ENCODE results near the gene OIT3. TPM values are rescaled to one million over a fixed set of nuclear protein-coding genes. Genes with fewer than 3 reads are reported as not detected.

The OIT3 gene
- total and polyA plus RNA-seq, 2 of the 4 experiments (the other 2 are of a cell fraction): not detected

DNA sequence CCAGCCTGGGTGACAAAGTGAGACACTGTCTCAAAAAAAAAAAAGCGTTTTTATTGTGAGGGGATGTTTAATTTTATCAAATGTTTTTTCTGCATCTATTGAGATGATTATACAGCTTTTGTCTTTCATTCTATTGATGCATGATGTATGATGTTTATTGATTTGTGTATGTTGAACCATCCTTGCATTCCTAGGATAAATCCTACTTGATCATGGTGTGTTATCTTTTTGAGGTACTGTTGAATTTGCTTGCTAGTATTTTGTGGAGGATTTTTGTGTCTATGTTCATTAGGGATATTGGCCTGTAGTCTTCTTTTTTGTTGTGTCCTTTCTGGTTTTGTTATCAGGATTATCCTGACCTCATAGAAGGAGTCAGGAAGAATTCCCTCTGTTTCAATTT is 83.3 kb downstream of the OIT3 start:
- ChIA-PET CTCF (no interaction called here), POLR2A (ENCODE audit: unreplicated experiment) (no interaction called here)
- Histone ChIP-seq H2AK9ac (replicated peaks; ENCODE audit: low read depth, low read length, poor library complexity) (no peak overlapping the region), H3K56ac (ENCODE audit: extremely low read depth, insufficient read depth, low read length) (no peak overlapping the region), H4K5ac (ENCODE audit: low read depth, low read length) (no peak overlapping the region), H2BK120ac (ENCODE audit: low read depth, low read length) (no peak overlapping the region), H3K18ac (ENCODE audit: low read depth, low read length) (no peak overlapping the region), H3K4me1 (ENCODE audit: control insufficient read depth, insufficient read depth, low read length) (no peaks in the 10 kb centered on the region), H2AK5ac (ENCODE audit: low read depth, low read length) (no peak overlapping the region), H3K9me1 (ENCODE audit: insufficient read depth, low read length) (no peaks in the 10 kb centered on the region), H2BK20ac (ENCODE audit: low read depth, low read length) (no peak overlapping the region), H3K4me3 (ENCODE audit: insufficient read depth, low read depth, low read length) (no peak overlapping the region), H3K27me3 (ENCODE audit: control insufficient read depth, insufficient read depth, low read length) (no peaks in the 10 kb centered on the region), H2BK5ac (ENCODE audit: low read depth, low read length, poor library complexity, severe bottlenecking) (no peak overlapping the region), H3K9me3 (ENCODE audit: control insufficient read depth, insufficient read depth, low read length) (peaks cover 6% of the 10 kb centered on the region), H4K91ac (ENCODE audit: insufficient read depth, low read depth, low read length) (no peak overlapping the region), H3K27ac (ENCODE audit: insufficient read depth, low read length) (no peak overlapping the region), H3K4ac (ENCODE audit: low read depth, low read length) (no peak overlapping the region), H2BK15ac (ENCODE audit: low read depth, low read length) (no peak overlapping the region), H3K23ac (ENCODE audit: low read depth, low read length) (no peak overlapping the region), H2AFZ (replicated peaks; ENCODE audit: low read length, poor library complexity) (no peak overlapping the region), H4K8ac (ENCODE audit: low read depth in 2 of 2, low read length in 2 of 2) (no peak overlapping the region), H3K4me2 (ENCODE audit: low read depth, low read length) (no peak overlapping the region), H3K9ac (ENCODE audit: low read depth, low read length) (no peak overlapping the region), H3K14ac (replicated peaks; ENCODE audit: low read depth, low read length) (no peak overlapping the region), H4K20me1 (ENCODE audit: insufficient read depth, low read length) (no peaks in the 10 kb centered on the region; the same call in 1 of the 2 replicates), H3K36me3 (ENCODE audit: control insufficient read depth, insufficient read depth, low read length) (no peaks in the 10 kb centered on the region), H3K79me1 (ENCODE audit: low read depth in 1 of 2, low read length in 2 of 2) (no peaks in the 10 kb centered on the region)
- WGBS, 2 experiments (ENCODE audit: extremely low coverage in 2 of 2, insufficient read length in 1 of 2): no CpG with 5 or more reads among the region's 1 CpG
- DNase-seq: no peak
- TF ChIP-seq MXI1 (IDR thresholded peaks at IDR 0.05; ENCODE audit: borderline replicate concordance, low read depth, low read length) (no peak), RAD21 (IDR thresholded peaks at IDR 0.05; ENCODE audit: low read length) (no peak), CHD1 (IDR thresholded peaks at IDR 0.05; ENCODE audit: low read depth, low read length) (no peak), CEBPB (IDR thresholded peaks at IDR 0.05; ENCODE audit: low read depth, low read length) (no peak), MAZ (IDR thresholded peaks at IDR 0.05; ENCODE audit: borderline replicate concordance, low read depth, low read length) (no peak), SMC3 (IDR thresholded peaks at IDR 0.05; ENCODE audit: low read depth, low read length) (no peak), RCOR1 (IDR thresholded peaks at IDR 0.05; ENCODE audit: insufficient replicate concordance, low read length) (no peak)
- TF ChIP-seq, protein P1, sequence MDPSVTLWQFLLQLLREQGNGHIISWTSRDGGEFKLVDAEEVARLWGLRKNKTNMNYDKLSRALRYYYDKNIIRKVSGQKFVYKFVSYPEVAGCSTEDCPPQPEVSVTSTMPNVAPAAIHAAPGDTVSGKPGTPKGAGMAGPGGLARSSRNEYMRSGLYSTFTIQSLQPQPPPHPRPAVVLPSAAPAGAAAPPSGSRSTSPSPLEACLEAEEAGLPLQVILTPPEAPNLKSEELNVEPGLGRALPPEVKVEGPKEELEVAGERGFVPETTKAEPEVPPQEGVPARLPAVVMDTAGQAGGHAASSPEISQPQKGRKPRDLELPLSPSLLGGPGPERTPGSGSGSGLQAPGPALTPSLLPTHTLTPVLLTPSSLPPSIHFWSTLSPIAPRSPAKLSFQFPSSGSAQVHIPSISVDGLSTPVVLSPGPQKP (IDR thresholded peaks at IDR 0.05; ENCODE audit: borderline replicate concordance, low read depth, low read length): no peak
- in situ Hi-C loops (cut with MboI; ENCODE audit: low sequenced_read_pairs) (no loop called here), intact Hi-C loops (cut with micrococcal nuclease) (no loop called here), dilution Hi-C loops (cut with HindIII; ENCODE audit: low sequenced_read_pairs, unreplicated experiment) (no loop called here)
- ATAC-seq (ENCODE audit: low read depth): no peak
- BruUV-seq (replicated peaks): no TSS peak
